Brain microvascular endothelial cell (primary cell): Measurements from ENCODE around the gene BOK.

ENCODE experiments used
- DNase-seq: peaks from one replicate; pipeline ENCODE4 v3.0.0-alpha.2; 2020
- H3K27ac ChIP-seq: fragments of 250-450 bp; sonication (Bioruptor Pico); 2 replicates; pipeline ENCODE4 v1.5.1; 2020; ENCODE audit warnings: mild to moderate bottlenecking, moderate library complexity
- H3K27me3 ChIP-seq: fragments of 250-450 bp; sonication (Bioruptor Pico); replicated peaks from 2 replicates; pipeline ENCODE4 v1.5.1; 2020; ENCODE audit warnings: mild to moderate bottlenecking
- H3K36me3 ChIP-seq: fragments of 250-450 bp; sonication (Bioruptor Pico); replicated peaks from 2 replicates; pipeline ENCODE4 v1.5.1; 2020; ENCODE audit warnings: mild to moderate bottlenecking
- H3K4me3 ChIP-seq: 2 replicates; pipeline ENCODE4 v1.5.1; 2011; ENCODE audit warnings: low read depth, mild to moderate bottlenecking, control low read depth, low read length, moderate library complexity
- CTCF ChIP-seq: IDR thresholded peaks from 2 replicates; pipeline ENCODE4 v1.5.1; 2011; ENCODE audit warnings: low read depth, mild to moderate bottlenecking, moderate library complexity, low read length, control low read depth, inconsistent platforms; ENCODE audit errors: missing control alignments
- in situ Hi-C: cut with HindIII; loops from 2 replicates; pipeline ENCODE4 v1.10.0; 2017; ENCODE audit warnings: low sequenced_read_pairs, low pct_ligation_motif_present

BOK gene

DNA sequence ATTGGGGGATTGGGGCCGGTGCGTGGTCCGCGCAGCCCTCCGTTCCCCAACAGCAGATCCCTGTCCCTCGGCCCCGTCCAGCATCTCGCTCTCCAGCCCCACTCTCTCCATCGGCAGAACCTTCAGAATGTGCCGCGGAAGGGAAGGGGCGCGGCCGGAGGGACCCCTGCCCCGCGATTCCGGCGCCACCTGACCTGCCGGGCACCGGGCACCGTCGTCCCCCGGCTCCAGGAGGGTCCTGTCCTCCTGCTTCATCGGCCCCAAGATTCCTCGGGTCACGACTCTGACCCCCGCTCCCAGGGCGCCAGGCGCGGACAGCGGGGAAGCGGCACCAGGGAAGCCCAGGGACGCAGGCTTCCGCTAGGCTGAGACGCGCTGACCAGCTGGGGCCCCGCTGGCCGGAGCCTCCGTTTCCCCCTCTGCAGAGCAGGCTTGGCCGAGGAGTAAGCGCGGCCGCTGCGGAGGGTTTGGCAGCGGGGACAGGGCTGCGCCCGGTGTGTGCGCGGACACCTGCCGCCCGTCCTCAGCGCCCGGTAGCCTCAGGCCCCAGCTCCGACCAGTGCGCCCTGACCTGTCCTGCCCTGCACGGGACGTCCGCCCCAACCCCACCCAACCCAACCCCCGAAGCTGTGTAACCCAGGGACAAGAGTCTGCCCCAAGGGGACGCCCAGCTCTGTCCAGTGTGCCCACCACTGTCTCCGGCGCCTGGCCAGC is 16.8 kb upstream of the BOK start:
- Histone ChIP-seq H3K4me3 (peak overlapping the region; percentile 22), H3K27me3 (no peaks in the 10 kb centered on the region), H3K27ac (no peak overlapping the region), H3K36me3 (no peaks in the 10 kb centered on the region)
- TF ChIP-seq CTCF, result no peak
- in situ Hi-C loops, result no loop called here
- DNase-seq, result no peak

- Histone ChIP-seq H3K27ac (no peak overlapping the region), H3K27me3 (no peaks in the 10 kb centered on the region), H3K36me3 (no peaks in the 10 kb centered on the region), H3K4me3 (no peak overlapping the region)
- DNase-seq, result no peak
- in situ Hi-C loops, result no loop called here
- TF ChIP-seq CTCF, result no peak
Observed at GRCh38 chr2:241542278-241542605, 16.3 kb upstream of the BOK start.

DNA sequence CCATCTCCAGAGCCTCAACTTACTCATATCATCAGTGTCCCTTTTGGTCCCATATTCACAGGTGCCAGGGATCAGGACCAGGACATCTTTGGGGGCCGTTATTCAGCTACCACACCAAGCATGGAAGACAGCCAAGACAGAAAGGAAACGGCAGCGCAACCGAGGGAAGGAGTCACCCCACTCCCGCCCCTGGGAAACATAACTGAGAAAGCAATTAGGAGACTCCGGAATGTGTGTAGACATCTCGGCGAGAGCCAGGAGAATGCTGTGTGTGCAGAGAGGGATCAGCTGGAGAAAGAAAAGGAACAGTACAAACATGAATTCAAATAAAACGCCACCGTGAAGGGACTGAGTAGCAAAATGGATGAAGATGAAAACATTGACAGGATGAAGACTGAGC is 13.4 kb upstream of the BOK start:
- Histone ChIP-seq H3K36me3 (no peaks in the 10 kb centered on the region), H3K4me3 (no peak overlapping the region), H3K27me3 (no peaks in the 10 kb centered on the region), H3K27ac (peak overlapping the region; percentile 62)
- in situ Hi-C loops, result no loop called here
- no peak for TF ChIP-seq CTCF
- DNase-seq, result peak; percentile 68

GRCh38 chr2:241545523-241546473 is 12.7 kb upstream of the BOK start:
- no peaks in the 10 kb centered on the region for H3K36me3 ChIP-seq
- no peak for TF ChIP-seq CTCF
- no peaks in the 10 kb centered on the region for H3K27me3 ChIP-seq
- H3K27ac ChIP-seq, result peak overlapping the region; percentile 77
- in situ Hi-C loops, result no loop called here
- H3K4me3 ChIP-seq, result no peak overlapping the region
- peak; percentile 25 for DNase-seq

DNA sequence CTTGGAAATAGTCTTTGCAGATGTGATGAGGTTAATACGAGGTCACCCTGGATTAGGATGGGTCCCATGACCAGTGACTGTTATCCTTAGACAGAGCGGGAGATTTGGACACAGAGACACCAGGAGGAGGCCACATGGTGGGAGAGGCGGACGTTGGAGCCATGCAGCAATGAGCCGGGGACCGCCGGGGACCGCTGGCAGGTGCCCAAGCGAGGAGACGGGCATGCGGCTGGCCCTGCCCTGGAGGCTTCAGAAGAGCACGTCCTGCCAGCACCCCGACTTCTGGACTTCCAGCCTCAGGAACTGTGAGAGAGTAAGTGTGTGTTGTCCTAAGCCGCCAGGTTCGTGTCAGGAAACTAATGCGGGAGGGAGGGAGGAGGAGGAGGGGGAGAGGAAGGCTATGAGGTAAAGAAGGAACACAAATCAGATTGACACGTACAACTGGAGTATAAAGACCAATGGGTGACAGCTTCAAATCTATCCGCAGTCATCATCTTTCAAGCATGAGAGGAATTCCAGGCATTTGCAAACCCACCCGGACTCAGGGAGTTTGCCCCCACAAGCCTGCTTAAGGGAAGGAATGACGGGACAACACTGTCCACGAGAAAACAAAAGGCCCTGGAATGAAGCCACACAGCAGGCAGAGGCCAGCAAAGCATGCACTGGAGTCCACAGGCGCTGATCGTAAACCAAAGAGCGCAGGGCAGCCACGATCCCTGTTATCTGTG is 11.6 kb upstream of the BOK start:
- no peak for TF ChIP-seq CTCF
- Histone ChIP-seq H3K27ac (peak overlapping the region; percentile 77), H3K4me3 (peak overlapping the region; percentile 25), H3K36me3 (no peaks in the 10 kb centered on the region), H3K27me3 (no peaks in the 10 kb centered on the region)
- peak; percentile 96 for DNase-seq
- in situ Hi-C loops, result no loop called here
